ENCODE data around the gene WAPL. TPM values are rescaled to one million over a fixed set of nuclear protein-coding genes. Genes with fewer than 3 reads are reported as not detected.

WAPL gene
- total and polyA plus RNA-seq, 10 of the 15 experiments (the other 5 are each of a cell fraction or from before 2014, with no cell fraction given), result 15.7 to 45.8 (median 29.0) TPM

DNA sequence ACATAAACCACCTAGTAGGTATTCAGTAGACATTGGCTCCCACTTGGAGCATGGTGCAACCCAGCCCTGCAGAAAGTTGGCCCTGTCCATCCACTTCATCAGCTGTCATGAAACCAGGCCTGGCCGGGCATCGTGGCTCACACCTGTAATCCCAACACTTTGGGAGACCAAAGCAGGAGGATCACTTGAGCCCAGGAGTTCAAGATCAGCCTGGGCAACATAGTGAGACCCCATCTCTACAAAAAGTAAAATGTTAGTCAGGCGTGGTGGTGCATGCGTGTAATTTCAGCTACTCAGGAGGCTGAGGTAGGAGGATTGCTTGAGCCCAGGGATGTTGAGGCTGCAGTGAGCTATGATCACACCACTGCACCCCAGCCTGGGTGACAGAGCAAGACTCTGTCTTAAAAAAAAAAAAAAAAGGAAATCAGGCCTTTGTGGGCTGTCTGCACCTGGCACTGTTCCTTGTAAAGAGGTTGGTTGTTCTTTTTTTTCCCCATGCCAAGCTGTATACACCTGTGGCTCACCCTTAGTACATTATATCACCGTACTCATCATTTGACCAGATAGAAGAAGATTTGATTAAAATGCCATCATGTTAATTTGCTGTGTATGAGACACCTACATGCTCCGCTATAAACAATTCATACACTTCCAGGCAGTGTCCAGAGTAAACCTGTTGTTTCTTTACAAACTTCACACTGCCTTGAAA is 109.6 kb downstream of the WAPL start:
- peaks cover 38% of the 10 kb centered on the region for H3K4me1 ChIP-seq (ENCODE audit: control insufficient read depth, insufficient read depth, low read length)
- peak overlapping the region; percentile 43; the same call in 1 of the 2 replicates for H3K4me3 ChIP-seq
- DNase-seq (ENCODE audit: low read depth, low spot score) (no peak), ATAC-seq (peak; percentile 18), FAIRE-seq (no peak)
- ChIA-PET SMC1A (ENCODE audit: uncharacterized antibody, unreplicated experiment) (interaction anchor here (1.5 to 7.0 kb wide), 6 partner anchors 8 to 39 kb away, joined by 3 to 129 read pairs (median 8); no protein-coding TSS in a partner anchor), CTCF (interaction anchor here (0.6 to 6.7 kb wide), 10 partner anchors 11 to 920 kb away, joined by 3 to 77 read pairs (median 3); no protein-coding TSS in a partner anchor), POLR2A (interaction anchor here (0.5 to 5.4 kb wide), 7 partner anchors 9 to 481 kb away, joined by 3 to 110 read pairs (median 5); partner anchors contain the start of gene WAPL), RAD21 (ENCODE audit: unreplicated experiment) (interaction anchor here (0.8 to 5.8 kb wide), 6 partner anchors 8 to 174 kb away, joined by 4 to 155 read pairs (median 8); no protein-coding TSS in a partner anchor)
- no TSS peak for BruUV-seq (replicated peaks)
- H3K27me3 ChIP-seq (replicated peaks in 1 of 2; ENCODE audit: control insufficient read depth in 2 of 2, insufficient read depth in 2 of 2, low read length in 1 of 2), result no peaks in the 10 kb centered on the region
- H3K4me2 ChIP-seq (ENCODE audit: control insufficient read depth, insufficient read depth), result peak overlapping the region; percentile 93
- H3K79me2 ChIP-seq (ENCODE audit: control insufficient read depth, insufficient read depth, low read length), result no peaks in the 10 kb centered on the region
- H3K27ac ChIP-seq (ENCODE audit: control insufficient read depth, insufficient read depth), result peak overlapping the region; percentile 82
- H4K20me1 ChIP-seq (ENCODE audit: control insufficient read depth, insufficient read depth), result no peaks in the 10 kb centered on the region
- WGBS (ENCODE audit: insufficient coverage, insufficient replicate concordance, low lambda C conversion rate, missing lambda C conversion rate), result 38% methylated on average over 6 of the region's 6 CpGs
- in situ Hi-C loops (cut with MboI) (no loop called here), intact Hi-C loops (cut with micrococcal nuclease; ENCODE audit: unreplicated experiment) (loop anchor here (5.0 kb wide), 1 partner anchor 110 kb away; the partner anchor contains the start of gene WAPL)
- peak overlapping the region; percentile 62 for H3K9ac ChIP-seq (ENCODE audit: control insufficient read depth, insufficient read depth, low read length)
- H3K9me3 ChIP-seq (replicated peaks; ENCODE audit: control insufficient read depth, insufficient read depth, low read length), result peaks cover 6% of the 10 kb centered on the region; the same call in 2 of the 3 replicates
- peak overlapping the region; percentile 79 for H2AFZ ChIP-seq (ENCODE audit: control insufficient read depth, low read depth, low read length)
- H3K36me3 ChIP-seq (ENCODE audit: control insufficient read depth in 2 of 2, insufficient read depth in 2 of 2, low read length in 1 of 2), result no peaks in the 10 kb centered on the region
- no peak for TF ChIP-seq POU2F2 (IDR thresholded peaks at IDR 0.05; ENCODE audit: borderline replicate concordance, low read depth, low read length)
- no peak for TF ChIP-seq TCF7 (IDR thresholded peaks at IDR 0.05; ENCODE audit: borderline replicate concordance)
- peak; percentile 61; the same call in 1 of the 2 replicates for TF ChIP-seq HDGF (IDR thresholded peaks at IDR 0.05)
- 0 out of 2 replicates have a peak, but pooled peaks have one; percentile 50 for TF ChIP-seq SMARCA5 (IDR thresholded peaks at IDR 0.05)
- no peak for TF ChIP-seq RELA (IDR thresholded peaks at IDR 0.05; ENCODE audit: borderline replicate concordance, partially characterized antibody)
- TF ChIP-seq NR2F1 (conservative IDR thresholded peaks at IDR 0.05), result 0 out of 2 replicates have a peak, but pooled peaks have one; percentile 4
- no peak for TF ChIP-seq SREBF1 (IDR thresholded peaks at IDR 0.05; ENCODE audit: low read length)
- peak; percentile 33; the same call in 1 of the 2 replicates for TF ChIP-seq POLR2AphosphoS5 (IDR thresholded peaks at IDR 0.05; ENCODE audit: low read length)
- no peak for TF ChIP-seq SIN3A (IDR thresholded peaks at IDR 0.05; ENCODE audit: low read depth, low read length)
- no peak for TF ChIP-seq BCL11A (IDR thresholded peaks at IDR 0.05; ENCODE audit: low read depth, low read length)
- 0 out of 2 replicates have a peak, but pooled peaks have one; percentile 62 for TF ChIP-seq NBN (IDR thresholded peaks at IDR 0.05)
- no peak for TF ChIP-seq RAD21 (IDR thresholded peaks at IDR 0.05; ENCODE audit: insufficient read depth, low read depth, low read length)
- no peak for TF ChIP-seq NR2C1 (IDR thresholded peaks at IDR 0.05)
- TF ChIP-seq, protein P1, sequence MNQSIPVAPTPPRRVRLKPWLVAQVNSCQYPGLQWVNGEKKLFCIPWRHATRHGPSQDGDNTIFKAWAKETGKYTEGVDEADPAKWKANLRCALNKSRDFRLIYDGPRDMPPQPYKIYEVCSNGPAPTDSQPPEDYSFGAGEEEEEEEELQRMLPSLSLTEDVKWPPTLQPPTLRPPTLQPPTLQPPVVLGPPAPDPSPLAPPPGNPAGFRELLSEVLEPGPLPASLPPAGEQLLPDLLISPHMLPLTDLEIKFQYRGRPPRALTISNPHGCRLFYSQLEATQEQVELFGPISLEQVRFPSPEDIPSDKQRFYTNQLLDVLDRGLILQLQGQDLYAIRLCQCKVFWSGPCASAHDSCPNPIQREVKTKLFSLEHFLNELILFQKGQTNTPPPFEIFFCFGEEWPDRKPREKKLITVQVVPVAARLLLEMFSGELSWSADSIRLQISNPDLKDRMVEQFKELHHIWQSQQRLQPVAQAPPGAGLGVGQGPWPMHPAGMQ (IDR thresholded peaks at IDR 0.05; ENCODE audit: borderline replicate concordance), result no peak
- TF ChIP-seq, protein P2, sequence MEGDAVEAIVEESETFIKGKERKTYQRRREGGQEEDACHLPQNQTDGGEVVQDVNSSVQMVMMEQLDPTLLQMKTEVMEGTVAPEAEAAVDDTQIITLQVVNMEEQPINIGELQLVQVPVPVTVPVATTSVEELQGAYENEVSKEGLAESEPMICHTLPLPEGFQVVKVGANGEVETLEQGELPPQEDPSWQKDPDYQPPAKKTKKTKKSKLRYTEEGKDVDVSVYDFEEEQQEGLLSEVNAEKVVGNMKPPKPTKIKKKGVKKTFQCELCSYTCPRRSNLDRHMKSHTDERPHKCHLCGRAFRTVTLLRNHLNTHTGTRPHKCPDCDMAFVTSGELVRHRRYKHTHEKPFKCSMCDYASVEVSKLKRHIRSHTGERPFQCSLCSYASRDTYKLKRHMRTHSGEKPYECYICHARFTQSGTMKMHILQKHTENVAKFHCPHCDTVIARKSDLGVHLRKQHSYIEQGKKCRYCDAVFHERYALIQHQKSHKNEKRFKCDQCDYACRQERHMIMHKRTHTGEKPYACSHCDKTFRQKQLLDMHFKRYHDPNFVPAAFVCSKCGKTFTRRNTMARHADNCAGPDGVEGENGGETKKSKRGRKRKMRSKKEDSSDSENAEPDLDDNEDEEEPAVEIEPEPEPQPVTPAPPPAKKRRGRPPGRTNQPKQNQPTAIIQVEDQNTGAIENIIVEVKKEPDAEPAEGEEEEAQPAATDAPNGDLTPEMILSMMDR (IDR thresholded peaks at IDR 0.05 in 2 of 3, conservative IDR thresholded peaks at IDR 0.05 in 1 of 3; ENCODE audit: control insufficient read depth in 2 of 3, extremely low read depth in 1 of 3, insufficient read depth in 1 of 3, low read depth in 3 of 3, low read length in 3 of 3), result no peak
- TF ChIP-seq, protein P3, sequence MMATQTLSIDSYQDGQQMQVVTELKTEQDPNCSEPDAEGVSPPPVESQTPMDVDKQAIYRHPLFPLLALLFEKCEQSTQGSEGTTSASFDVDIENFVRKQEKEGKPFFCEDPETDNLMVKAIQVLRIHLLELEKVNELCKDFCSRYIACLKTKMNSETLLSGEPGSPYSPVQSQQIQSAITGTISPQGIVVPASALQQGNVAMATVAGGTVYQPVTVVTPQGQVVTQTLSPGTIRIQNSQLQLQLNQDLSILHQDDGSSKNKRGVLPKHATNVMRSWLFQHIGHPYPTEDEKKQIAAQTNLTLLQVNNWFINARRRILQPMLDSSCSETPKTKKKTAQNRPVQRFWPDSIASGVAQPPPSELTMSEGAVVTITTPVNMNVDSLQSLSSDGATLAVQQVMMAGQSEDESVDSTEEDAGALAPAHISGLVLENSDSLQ (IDR thresholded peaks at IDR 0.05), result no peak
- no peak for TF ChIP-seq NFYB (IDR thresholded peaks at IDR 0.05; ENCODE audit: insufficient read depth, low read depth, low read length)
- 0 out of 2 replicates have a peak, but pooled peaks have one; percentile 23 for TF ChIP-seq LARP7 (IDR thresholded peaks at IDR 0.05)
